SK-N-SH (cell line): Measurements from ENCODE around the gene EXOC6B. TPM values are rescaled to one million over a fixed set of nuclear protein-coding genes. Genes with fewer than 3 reads are reported as not detected.

Experiments
- CTCF ChIA-PET: fragments of 300-600, 350-600 bp; formaldehyde crosslinking; extraction: SDS; loops from one replicate; lab custom pipeline; 2021; lab: Yijun Ruan, JAX
- POLR2A ChIA-PET: fragments of 350-600 bp; sonication (Branson Sonifier 250); formaldehyde crosslinking; extraction: SDS; loops from one replicate; lab custom pipeline; 2020; ENCODE audit warnings: antibody characterized with exemption, inconsistent platforms; lab: Yijun Ruan, JAX
- DNase-seq: peaks from one replicate; pipeline ENCODE4 v3.0.0; 2012
- H2AFZ ChIP-seq: fragments of 200-600 bp; sonication (generic); 2 replicates; pipeline ENCODE4 v1.8.1; 2016; ENCODE audit warnings: antibody characterized with exemption, mild to moderate bottlenecking, low read depth
- H3F3A ChIP-seq: fragments of 200-600 bp; sonication (generic); replicated peaks from 2 replicates; pipeline ENCODE3; 2016; ENCODE audit warnings: antibody characterized with exemption, mild to moderate bottlenecking; ENCODE audit not compliant: insufficient read depth
- H3K27ac ChIP-seq, 2 experiments: fragments of 200-500 bp in 1 of 2; fragments of 200-600 bp in 1 of 2; sonication (Bioruptor generic) in 1 of 2; sonication (generic), shearing (Covaris generic) in 1 of 2; 2 replicates each; pipeline versions ENCODE4 v1.5.1 to v1.6.1; 2014 to 2016; ENCODE audit warnings: low read depth in 2 of 2, inconsistent platforms in 1 of 2, low read length in 1 of 2, mild to moderate bottlenecking in 1 of 2, mixed read lengths in 1 of 2
- H3K27me3 ChIP-seq: fragments of 200-600 bp; sonication (generic), shearing (Covaris generic); 2 replicates; pipeline ENCODE4 v1.6.1; 2016; ENCODE audit warnings: mixed run types; ENCODE audit not compliant: insufficient read depth
- H3K36me3 ChIP-seq, 2 experiments: fragments of 200-500 bp in 1 of 2; fragments of 200-600 bp in 1 of 2; sonication (Bioruptor generic) in 1 of 2; sonication (generic) in 1 of 2; replicated peaks in 1 of 2; 2 replicates each; pipeline versions ENCODE3 to v1.5.1; 2014 to 2016; ENCODE audit warnings: low read length in 1 of 2, mild to moderate bottlenecking in 1 of 2; ENCODE audit not compliant: insufficient read depth in 2 of 2, control insufficient read depth in 1 of 2
- H3K4me1 ChIP-seq, 2 experiments: fragments of 200-500 bp in 1 of 2; fragments of 200-600 bp in 1 of 2; sonication (Bioruptor generic) in 1 of 2; sonication (generic), shearing (Covaris generic) in 1 of 2; 2 replicates each; pipeline versions ENCODE4 v1.5.1 to v1.6.1; 2014 to 2016; ENCODE audit warnings: low read depth in 1 of 2, low read length in 1 of 2, mixed run types in 1 of 2; ENCODE audit not compliant: insufficient read depth in 2 of 2, control insufficient read depth in 1 of 2
- H3K4me2 ChIP-seq: fragments of 200-600 bp; sonication (generic), shearing (Covaris generic); 2 replicates; pipeline ENCODE4 v1.6.1; 2017; ENCODE audit warnings: mixed run types
- H3K4me3 ChIP-seq, 2 experiments: fragments of 200-500 bp in 1 of 2; fragments of 200-600 bp in 1 of 2; sonication (Bioruptor generic) in 1 of 2; sonication (generic), shearing (Covaris generic) in 1 of 2; 2 replicates each; pipeline versions ENCODE4 v1.5.1 to v1.8.1; 2014 to 2016; ENCODE audit warnings: low read depth in 2 of 2, inconsistent platforms in 1 of 2, low read length in 1 of 2, mild to moderate bottlenecking in 1 of 2, mixed read lengths in 1 of 2, moderate library complexity in 1 of 2
- H3K79me2 ChIP-seq: fragments of 200-600 bp; sonication (generic); 2 replicates; pipeline ENCODE4 v1.8.1; 2017; ENCODE audit warnings: mild to moderate bottlenecking; ENCODE audit not compliant: insufficient read depth
- H3K9ac ChIP-seq: fragments of 200-600 bp; sonication (generic); 2 replicates; pipeline ENCODE4 v1.6.1; 2017; ENCODE audit warnings: mixed run types
- H3K9me2 ChIP-seq: fragments of 200-600 bp; sonication (generic); 2 replicates; pipeline ENCODE4 v1.6.1; 2017; ENCODE audit warnings: mixed run types
- H3K9me3 ChIP-seq: fragments of 200-600 bp; sonication (generic); 2 replicates; pipeline ENCODE4 v1.6.1; 2017; ENCODE audit warnings: mixed run types, mild to moderate bottlenecking, moderate library complexity
- H4K20me1 ChIP-seq: fragments of 200-600 bp; sonication (generic); 2 replicates; pipeline ENCODE4 v1.6.1; 2017; ENCODE audit warnings: mild to moderate bottlenecking, mixed run types; ENCODE audit not compliant: insufficient read depth
- ELF1 ChIP-seq: IDR thresholded peaks from 2 replicates; pipeline ENCODE4 v1.4.0; 2012
- FOXJ3 ChIP-seq: sonication (generic); formaldehyde crosslinking; IDR thresholded peaks from 2 replicates; pipeline ENCODE4 v1.5.1; 2020; ENCODE audit warnings: mild to moderate bottlenecking, missing genetic modification reagents
- GABPA ChIP-seq: IDR thresholded peaks from 2 replicates; pipeline ENCODE4 v1.4.0; 2012; ENCODE audit warnings: low read depth, mild to moderate bottlenecking
- GATA2 ChIP-seq: sonication (generic); formaldehyde crosslinking; IDR thresholded peaks from 2 replicates; pipeline ENCODE4 v1.5.0; 2020; ENCODE audit warnings: mild to moderate bottlenecking, missing genetic modification reagents
- MEF2A ChIP-seq: IDR thresholded peaks from 2 replicates; pipeline ENCODE4 v1.4.0; 2012; ENCODE audit warnings: low read depth, borderline replicate concordance
- POLR2AphosphoS5 ChIP-seq: IDR thresholded peaks from 2 replicates; pipeline ENCODE4 v1.6.1; 2012; ENCODE audit warnings: low read depth, low read length
- RAD21 ChIP-seq: IDR thresholded peaks from 2 replicates; pipeline ENCODE4 v1.6.1; 2012; ENCODE audit warnings: mild to moderate bottlenecking, low read length
- RCOR1 ChIP-seq: fragments of 150-350 bp; IDR thresholded peaks from 2 replicates; pipeline ENCODE4 v1.6.1; 2017; ENCODE audit warnings: antibody characterized with exemption, low read length
- SIN3A ChIP-seq: IDR thresholded peaks from 2 replicates; pipeline ENCODE4 v1.6.1; 2012; ENCODE audit warnings: low read depth, mild to moderate bottlenecking, low read length, moderate library complexity, borderline replicate concordance
- SMC3 ChIP-seq: IDR thresholded peaks from 2 replicates; pipeline ENCODE4 v1.6.1; 2012; ENCODE audit warnings: low read depth, low read length, improper control_type of control experiment
- TCF12 ChIP-seq: IDR thresholded peaks from 2 replicates; pipeline ENCODE4 v1.4.0; 2012
- TEAD4 ChIP-seq: IDR thresholded peaks from 2 replicates; pipeline ENCODE4 v1.4.0; 2012; ENCODE audit warnings: mild to moderate bottlenecking, borderline replicate concordance; ENCODE audit not compliant: insufficient read depth
- WGBS: methylation state at CpG from one replicate; pipeline ENCODE4 v1.1.6; 2017; ENCODE audit warnings: low lambda C conversion rate; 5-methylcytosine and 5-hydroxymethylcytosine counted together
- polyA plus RNA-seq, 3 experiments: library from polyadenylated mRNA; depleted of rRNA; stranded (reverse); fragments of >200 nt; gene quantifications; 2 replicates each; pipeline ENCODE4 v1.2.3, GENCODE V29; 2012
- TF ChIP-seq, protein P1 (sequence below): fragments of 150-350 bp; IDR thresholded peaks from 2 replicates; pipeline ENCODE4 v1.6.1; 2017; ENCODE audit warnings: antibody characterized with exemption, low read length, low read depth, borderline replicate concordance
- TF ChIP-seq, protein P2 (sequence below): IDR thresholded peaks from 2 replicates; pipeline ENCODE4 v1.4.0; 2012; ENCODE audit warnings: low read depth
- TF ChIP-seq, protein P3 (sequence below): IDR thresholded peaks from 2 replicates; pipeline ENCODE4 v1.4.0; 2012; ENCODE audit warnings: low read depth, borderline replicate concordance
- TF ChIP-seq, protein P4 (sequence below): fragments of 150-350 bp; IDR thresholded peaks from 2 replicates; pipeline ENCODE4 v1.6.1; 2016; ENCODE audit warnings: mild to moderate bottlenecking, low read depth, low read length
- TF ChIP-seq, protein P5 (sequence below): IDR thresholded peaks from 2 replicates; pipeline ENCODE4; 2012
- TF ChIP-seq, protein P6 (sequence below): fragments of 200-600 bp; sonication (generic); IDR thresholded peaks from 2 replicates; pipeline ENCODE4 v1.6.1; 2017; ENCODE audit warnings: antibody characterized with exemption, mild to moderate bottlenecking, moderate library complexity
- TF ChIP-seq, protein P7 (sequence below): IDR thresholded peaks from 2 replicates; pipeline ENCODE4 v1.4.0; 2012; ENCODE audit warnings: low read depth, borderline replicate concordance

Gene EXOC6B
- polyA plus RNA-seq, 1 of the 3 experiments (the other 2 are of a cell fraction), result 7.4 TPM

DNA sequence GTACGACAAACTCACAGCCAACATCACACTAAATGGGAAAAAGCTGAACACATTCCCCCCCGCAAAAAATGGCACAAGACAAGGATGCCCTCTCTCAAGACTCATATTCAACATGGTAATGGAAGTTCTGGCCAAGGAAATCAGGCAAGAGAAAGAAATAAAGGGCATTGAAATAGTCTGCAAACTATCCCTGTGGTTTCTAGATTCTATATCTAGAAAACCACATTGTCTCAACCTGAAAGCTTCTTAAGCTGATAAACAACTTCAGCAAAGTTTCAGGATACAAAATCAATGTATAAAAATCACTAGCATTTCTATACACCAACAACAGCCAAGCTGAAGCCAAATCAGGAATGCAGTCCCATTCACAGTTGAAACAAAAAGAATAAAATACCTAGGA, 383.6 kb downstream of the EXOC6B start:
- TF ChIP-seq, protein P1, sequence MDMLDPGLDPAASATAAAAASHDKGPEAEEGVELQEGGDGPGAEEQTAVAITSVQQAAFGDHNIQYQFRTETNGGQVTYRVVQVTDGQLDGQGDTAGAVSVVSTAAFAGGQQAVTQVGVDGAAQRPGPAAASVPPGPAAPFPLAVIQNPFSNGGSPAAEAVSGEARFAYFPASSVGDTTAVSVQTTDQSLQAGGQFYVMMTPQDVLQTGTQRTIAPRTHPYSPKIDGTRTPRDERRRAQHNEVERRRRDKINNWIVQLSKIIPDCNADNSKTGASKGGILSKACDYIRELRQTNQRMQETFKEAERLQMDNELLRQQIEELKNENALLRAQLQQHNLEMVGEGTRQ, result no peak
- no peak for TF ChIP-seq ELF1
- TF ChIP-seq, protein P2, sequence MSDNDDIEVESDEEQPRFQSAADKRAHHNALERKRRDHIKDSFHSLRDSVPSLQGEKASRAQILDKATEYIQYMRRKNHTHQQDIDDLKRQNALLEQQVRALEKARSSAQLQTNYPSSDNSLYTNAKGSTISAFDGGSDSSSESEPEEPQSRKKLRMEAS, result no peak
- TF ChIP-seq, protein P3, sequence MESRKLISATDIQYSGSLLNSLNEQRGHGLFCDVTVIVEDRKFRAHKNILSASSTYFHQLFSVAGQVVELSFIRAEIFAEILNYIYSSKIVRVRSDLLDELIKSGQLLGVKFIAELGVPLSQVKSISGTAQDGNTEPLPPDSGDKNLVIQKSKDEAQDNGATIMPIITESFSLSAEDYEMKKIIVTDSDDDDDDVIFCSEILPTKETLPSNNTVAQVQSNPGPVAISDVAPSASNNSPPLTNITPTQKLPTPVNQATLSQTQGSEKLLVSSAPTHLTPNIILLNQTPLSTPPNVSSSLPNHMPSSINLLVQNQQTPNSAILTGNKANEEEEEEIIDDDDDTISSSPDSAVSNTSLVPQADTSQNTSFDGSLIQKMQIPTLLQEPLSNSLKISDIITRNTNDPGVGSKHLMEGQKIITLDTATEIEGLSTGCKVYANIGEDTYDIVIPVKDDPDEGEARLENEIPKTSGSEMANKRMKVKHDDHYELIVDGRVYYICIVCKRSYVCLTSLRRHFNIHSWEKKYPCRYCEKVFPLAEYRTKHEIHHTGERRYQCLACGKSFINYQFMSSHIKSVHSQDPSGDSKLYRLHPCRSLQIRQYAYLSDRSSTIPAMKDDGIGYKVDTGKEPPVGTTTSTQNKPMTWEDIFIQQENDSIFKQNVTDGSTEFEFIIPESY, result no peak
- no peak for TF ChIP-seq RCOR1
- TF ChIP-seq TEAD4, result no peak
- TF ChIP-seq GABPA, result no peak
- TF ChIP-seq POLR2AphosphoS5, result no peak
- TF ChIP-seq SIN3A, result no peak
- no peak for TF ChIP-seq FOXJ3 (CRISPR knock-in tag)
- TF ChIP-seq MEF2A, result no peak
- no peak for TF ChIP-seq TCF12
- TF ChIP-seq GATA2 (CRISPR knock-in tag), result no peak
- TF ChIP-seq, protein P4, sequence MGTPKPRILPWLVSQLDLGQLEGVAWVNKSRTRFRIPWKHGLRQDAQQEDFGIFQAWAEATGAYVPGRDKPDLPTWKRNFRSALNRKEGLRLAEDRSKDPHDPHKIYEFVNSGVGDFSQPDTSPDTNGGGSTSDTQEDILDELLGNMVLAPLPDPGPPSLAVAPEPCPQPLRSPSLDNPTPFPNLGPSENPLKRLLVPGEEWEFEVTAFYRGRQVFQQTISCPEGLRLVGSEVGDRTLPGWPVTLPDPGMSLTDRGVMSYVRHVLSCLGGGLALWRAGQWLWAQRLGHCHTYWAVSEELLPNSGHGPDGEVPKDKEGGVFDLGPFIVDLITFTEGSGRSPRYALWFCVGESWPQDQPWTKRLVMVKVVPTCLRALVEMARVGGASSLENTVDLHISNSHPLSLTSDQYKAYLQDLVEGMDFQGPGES, result no peak
- TF ChIP-seq RAD21, result no peak
- TF ChIP-seq, protein P5, sequence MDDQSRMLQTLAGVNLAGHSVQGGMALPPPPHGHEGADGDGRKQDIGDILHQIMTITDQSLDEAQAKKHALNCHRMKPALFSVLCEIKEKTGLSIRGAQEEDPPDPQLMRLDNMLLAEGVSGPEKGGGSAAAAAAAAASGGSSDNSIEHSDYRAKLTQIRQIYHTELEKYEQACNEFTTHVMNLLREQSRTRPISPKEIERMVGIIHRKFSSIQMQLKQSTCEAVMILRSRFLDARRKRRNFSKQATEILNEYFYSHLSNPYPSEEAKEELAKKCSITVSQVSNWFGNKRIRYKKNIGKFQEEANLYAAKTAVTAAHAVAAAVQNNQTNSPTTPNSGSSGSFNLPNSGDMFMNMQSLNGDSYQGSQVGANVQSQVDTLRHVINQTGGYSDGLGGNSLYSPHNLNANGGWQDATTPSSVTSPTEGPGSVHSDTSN, result no peak
- TF ChIP-seq SMC3, result no peak
- TF ChIP-seq, protein P6, sequence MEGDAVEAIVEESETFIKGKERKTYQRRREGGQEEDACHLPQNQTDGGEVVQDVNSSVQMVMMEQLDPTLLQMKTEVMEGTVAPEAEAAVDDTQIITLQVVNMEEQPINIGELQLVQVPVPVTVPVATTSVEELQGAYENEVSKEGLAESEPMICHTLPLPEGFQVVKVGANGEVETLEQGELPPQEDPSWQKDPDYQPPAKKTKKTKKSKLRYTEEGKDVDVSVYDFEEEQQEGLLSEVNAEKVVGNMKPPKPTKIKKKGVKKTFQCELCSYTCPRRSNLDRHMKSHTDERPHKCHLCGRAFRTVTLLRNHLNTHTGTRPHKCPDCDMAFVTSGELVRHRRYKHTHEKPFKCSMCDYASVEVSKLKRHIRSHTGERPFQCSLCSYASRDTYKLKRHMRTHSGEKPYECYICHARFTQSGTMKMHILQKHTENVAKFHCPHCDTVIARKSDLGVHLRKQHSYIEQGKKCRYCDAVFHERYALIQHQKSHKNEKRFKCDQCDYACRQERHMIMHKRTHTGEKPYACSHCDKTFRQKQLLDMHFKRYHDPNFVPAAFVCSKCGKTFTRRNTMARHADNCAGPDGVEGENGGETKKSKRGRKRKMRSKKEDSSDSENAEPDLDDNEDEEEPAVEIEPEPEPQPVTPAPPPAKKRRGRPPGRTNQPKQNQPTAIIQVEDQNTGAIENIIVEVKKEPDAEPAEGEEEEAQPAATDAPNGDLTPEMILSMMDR, result no peak
- TF ChIP-seq, protein P7, sequence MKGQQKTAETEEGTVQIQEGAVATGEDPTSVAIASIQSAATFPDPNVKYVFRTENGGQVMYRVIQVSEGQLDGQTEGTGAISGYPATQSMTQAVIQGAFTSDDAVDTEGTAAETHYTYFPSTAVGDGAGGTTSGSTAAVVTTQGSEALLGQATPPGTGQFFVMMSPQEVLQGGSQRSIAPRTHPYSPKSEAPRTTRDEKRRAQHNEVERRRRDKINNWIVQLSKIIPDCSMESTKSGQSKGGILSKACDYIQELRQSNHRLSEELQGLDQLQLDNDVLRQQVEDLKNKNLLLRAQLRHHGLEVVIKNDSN, result no peak
- 85% methylated on average over 2 of the region's 2 CpGs for WGBS
- CTCF ChIA-PET, result interaction anchor here (1.4 kb wide), 1 partner anchor 303 kb away, joined by 3 read pairs; no protein-coding TSS in a partner anchor
- H3K79me2 ChIP-seq, result no peaks in the 10 kb centered on the region
- H3K9me2 ChIP-seq, result no peaks in the 10 kb centered on the region
- no peak overlapping the region for H2AFZ ChIP-seq
- H3K27me3 ChIP-seq, result no peaks in the 10 kb centered on the region
- no peaks in the 10 kb centered on the region for H3F3A ChIP-seq
- H3K4me3 ChIP-seq, result no peak overlapping the region
- no peaks in the 10 kb centered on the region for H4K20me1 ChIP-seq
- POLR2A ChIA-PET, result no interaction called here
- no peak for DNase-seq
- H3K4me2 ChIP-seq, result no peak overlapping the region
- no peaks in the 10 kb centered on the region for H3K9me3 ChIP-seq
- no peak overlapping the region for H3K27ac ChIP-seq
- H3K36me3 ChIP-seq, result no peaks in the 10 kb centered on the region
- no peaks in the 10 kb centered on the region for H3K4me1 ChIP-seq
- no peak overlapping the region for H3K9ac ChIP-seq
